Activated CD4-positive, alpha-beta T cell treated with anti-CD3 and anti-CD28 coated beads, Interleukin-2, amount 50 U/mL, for 24 hours (primary cell): ENCODE results near the gene CD200R1L.
A peak's percentile ranks its signal among the peaks of the same experiment; 100 is the strongest.

ENCODE experiments used
- DNase-seq, 2 donors: peaks; one replicate each; pipeline ENCODE4 v3.0.0-alpha.2; 2020; ENCODE audit warnings: low read depth in 1 of 2, low spot score in 1 of 2

CD200R1L gene

GRCh38 chr3:112793326-112794081, 53.2 kb downstream of the CD200R1L start:
- no peak for DNase-seq

- no peak for DNase-seq
These were observed 54.9 kb downstream of the CD200R1L start for GRCh38 chr3:112791736-112792135.

- DNase-seq, result no peak
These were observed 56.9 kb downstream of the CD200R1L start for GRCh38 chr3:112789787-112790186.

GRCh38 chr3:112786881-112787579, 59.6 kb downstream of the CD200R1L start:
- no peak for DNase-seq

GRCh38 chr3:112786002-112786590, 60.6 kb downstream of the CD200R1L start:
- DNase-seq, result no peak

GRCh38 chr3:112785321-112786001, 61.2 kb downstream of the CD200R1L start:
- no peak for DNase-seq

- no peak for DNase-seq
These were observed 64.2 kb downstream of the CD200R1L start for GRCh38 chr3:112782491-112782890.

GRCh38 chr3:112781599-112781998, 65.1 kb downstream of the CD200R1L start:
- DNase-seq, result no peak

- DNase-seq, result no peak
These were observed 66.8 kb downstream of the CD200R1L start for GRCh38 chr3:112779558-112780480.

GRCh38 chr3:112779011-112779410, 67.7 kb downstream of the CD200R1L start:
- DNase-seq, result no peak

GRCh38 chr3:112778353-112778948, 68.2 kb downstream of the CD200R1L start:
- DNase-seq, result no peak

GRCh38 chr3:112777811-112778210, 68.9 kb downstream of the CD200R1L start:
- DNase-seq, result no peak

- DNase-seq, result no peak
These were observed 69.8 kb downstream of the CD200R1L start for GRCh38 chr3:112776836-112777235.

GRCh38 chr3:112776000-112776399, 70.7 kb downstream of the CD200R1L start:
- DNase-seq, result no peak

- DNase-seq, result no peak
These were observed 71.5 kb downstream of the CD200R1L start for GRCh38 chr3:112775011-112775742.

- DNase-seq, result no peak
These were observed 72.3 kb downstream of the CD200R1L start for GRCh38 chr3:112774293-112774926.

GRCh38 chr3:112773864-112774263, 72.8 kb downstream of the CD200R1L start:
- DNase-seq, result no peak

GRCh38 chr3:112770951-112771350, 75.7 kb downstream of the CD200R1L start:
- no peak for DNase-seq

GRCh38 chr3:112770032-112770626, 76.5 kb downstream of the CD200R1L start:
- DNase-seq, result peak in 1 of 2 donors; percentile 13
